CD4-positive, alpha-beta T cell (primary cell): Measurements from ENCODE around the gene TMEM52. TPM values are rescaled to one million over a fixed set of nuclear protein-coding genes. Genes with fewer than 3 reads are reported as not detected.

Experiments used
- ATAC-seq: fragments of 200-7000 bp; cut with Tn5 transposase; one replicate; pipeline ENCODE4 v1.10.0; 2022; ENCODE audit warnings: mild to moderate bottlenecking; ENCODE audit not compliant: poor library complexity
- CTCF ChIA-PET: fragments of 350-600 bp; sonication (Branson Sonifier 250); formaldehyde crosslinking; loops from one replicate; lab custom pipeline; 2021; ENCODE audit warnings: antibody characterized with exemption, inconsistent platforms; lab: Charles Lee
- POLR2A ChIA-PET: fragments of 350-600 bp; sonication (Branson Sonifier 250); formaldehyde crosslinking; loops from one replicate; lab custom pipeline; 2021; ENCODE audit warnings: antibody characterized with exemption, inconsistent platforms; lab: Charles Lee
- DNase-seq, 14 experiments: peaks; one replicate each; pipeline ENCODE4 v3.0.0-alpha.2; 2013 to 2020; ENCODE audit warnings: mixed read lengths in 2 of 14
- H3K27ac ChIP-seq, 2 donors: one replicate each; pipeline versions ENCODE4 v1.5.1 to v1.7.0; 2013; ENCODE audit warnings: low read length in 2 of 2, low read depth in 1 of 2, mild to moderate bottlenecking in 1 of 2
- H3K27me3 ChIP-seq, 2 experiments: 1 replicate in 1 of 2; 2 replicates in 1 of 2; pipeline versions ENCODE4 v1.6.1 to v1.7.0; 2013; ENCODE audit warnings: low read length in 2 of 2, control low read depth in 1 of 2, mild to moderate bottlenecking in 1 of 2, moderate library complexity in 1 of 2; ENCODE audit not compliant: insufficient read depth in 2 of 2, control insufficient read depth in 1 of 2
- H3K36me3 ChIP-seq: one replicate; pipeline ENCODE4 v1.6.1; 2013; ENCODE audit warnings: low read length, control low read depth; ENCODE audit not compliant: insufficient read depth
- H3K4me1 ChIP-seq: one replicate; pipeline ENCODE4 v1.6.1; 2013; ENCODE audit warnings: low read length, control low read depth; ENCODE audit not compliant: insufficient read depth
- H3K4me3 ChIP-seq: one replicate; pipeline ENCODE4 v1.5.1; 2013; ENCODE audit warnings: mild to moderate bottlenecking, low read length, moderate library complexity
- H3K9me3 ChIP-seq, 2 experiments: 1 replicate in 1 of 2; 2 replicates in 1 of 2; pipeline versions ENCODE4 v1.6.1 to v1.7.0; 2013; ENCODE audit warnings: low read length in 2 of 2, mild to moderate bottlenecking in 2 of 2, control low read depth in 1 of 2, moderate library complexity in 1 of 2; ENCODE audit not compliant: control insufficient read depth in 1 of 2, insufficient read depth in 1 of 2
- H3K27ac Mint-ChIP-seq: one replicate; pipeline ENCODE4 v1.8.0; 2020; ENCODE audit warnings: mixed read lengths
- H3K27me3 Mint-ChIP-seq: one replicate; pipeline ENCODE4 v1.8.0; 2021; ENCODE audit warnings: mixed read lengths
- H3K36me3 Mint-ChIP-seq: one replicate; pipeline ENCODE4 v1.8.0; 2021; ENCODE audit warnings: low read depth, mixed read lengths
- H3K4me1 Mint-ChIP-seq: one replicate; pipeline ENCODE4 v1.8.0; 2021; ENCODE audit warnings: low read depth, mixed read lengths
- H3K4me3 Mint-ChIP-seq: one replicate; pipeline ENCODE4 v1.8.0; 2020; ENCODE audit warnings: mild to moderate bottlenecking, mixed read lengths
- H3K9me3 Mint-ChIP-seq: one replicate; pipeline ENCODE4 v1.8.0; 2020; ENCODE audit warnings: mixed read lengths
- CTCF ChIP-seq: fragments of 200-600 bp; IDR thresholded peaks from one replicate; pipeline ENCODE4 v1.8.0; 2022; ENCODE audit warnings: antibody characterized with exemption, mild to moderate bottlenecking
- intact Hi-C, 2 experiments: fragments of 100-400 bp; cut with DNase I in 1 of 2; cut with micrococcal nuclease in 1 of 2; formaldehyde crosslinking; loops; one replicate each; pipeline versions ENCODE4 v1.15.1 to v1.9.0; 2023 to 2025; cut with DNase I, micrococcal nuclease
- total RNA-seq, 174 experiments: library from RNA in 2 of 174; stranded (reverse) in 2 of 174; gene quantifications; one replicate each; pipeline ENCODE4 v1.2.3 and lab custom pipeline; 2021 to 2026

TMEM52 gene
- total RNA-seq, 2 experiments from 2014 or later, result 0.49 to 1.9 TPM

- no peaks in the 10 kb centered on the region for H3K9me3 ChIP-seq
These were observed 18.0 kb downstream of the TMEM52 start for GRCh38 chr1:1900883-1901640.

GRCh38 chr1:1899967-1900327, 19.1 kb downstream of the TMEM52 start:
- DNase-seq (no peak), ATAC-seq (no peak)
- H3K36me3 ChIP-seq, result no peaks in the 10 kb centered on the region
- no peak overlapping the region for H3K4me3 ChIP-seq
- Mint-ChIP-seq H3K4me3 (no peak overlapping the region), H3K27me3 (peaks cover 3% of the 10 kb centered on the region), H3K9me3 (no peaks in the 10 kb centered on the region), H3K27ac (no peak overlapping the region), H3K36me3 (no peaks in the 10 kb centered on the region), H3K4me1 (peaks cover 13% of the 10 kb centered on the region)
- no peaks in the 10 kb centered on the region for H3K9me3 ChIP-seq
- H3K27ac ChIP-seq, result no peak overlapping the region
- intact Hi-C loops, result no loop called here
- no peak for TF ChIP-seq CTCF
- CTCF ChIA-PET, result interaction anchor here (1.1 to 2.9 kb wide), 2 partner anchors 9 to 33 kb away, joined by 3 to 14 read pairs; no protein-coding TSS in a partner anchor
- H3K4me1 ChIP-seq, result peaks cover 30% of the 10 kb centered on the region
- POLR2A ChIA-PET, result interaction anchor here (0.6 to 1.6 kb wide), 2 partner anchors 8 to 9 kb away, joined by 4 to 7 read pairs; no protein-coding TSS in a partner anchor
- no peaks in the 10 kb centered on the region for H3K27me3 ChIP-seq

More at GRCh38 chr1:1900883-1901640, 18.0 kb downstream of the TMEM52 start:
- no peak for TF ChIP-seq CTCF
- no peak for ATAC-seq
- Mint-ChIP-seq H3K4me3 (no peak overlapping the region), H3K36me3 (no peaks in the 10 kb centered on the region), H3K27me3 (peaks cover 3% of the 10 kb centered on the region), H3K27ac (no peak overlapping the region), H3K4me1 (peaks cover 6% of the 10 kb centered on the region), H3K9me3 (no peaks in the 10 kb centered on the region)
- no peaks in the 10 kb centered on the region for H3K36me3 ChIP-seq
- intact Hi-C loops, result no loop called here
- H3K27me3 ChIP-seq, result no peaks in the 10 kb centered on the region
- no peak for DNase-seq
- peaks cover 20% of the 10 kb centered on the region for H3K4me1 ChIP-seq
- POLR2A ChIA-PET, result no interaction called here
- H3K27ac ChIP-seq, result no peak overlapping the region
- CTCF ChIA-PET, result interaction anchor here (1.1 to 2.9 kb wide), 2 partner anchors 8 to 34 kb away, joined by 3 to 14 read pairs; no protein-coding TSS in a partner anchor
- no peak overlapping the region for H3K4me3 ChIP-seq

GRCh38 chr1:1899266-1899966, 19.7 kb downstream of the TMEM52 start:
- peak in 3 of 14 experiments; percentile 36 to 56 (median 53) for DNase-seq
- POLR2A ChIA-PET, result interaction anchor here (0.6 to 1.6 kb wide), 2 partner anchors 8 to 9 kb away, joined by 4 to 7 read pairs; no protein-coding TSS in a partner anchor
- peak; percentile 49 for ATAC-seq

More at GRCh38 chr1:1899266-1899966, 19.7 kb downstream of the TMEM52 start:
- Histone ChIP-seq H3K27ac (no peak overlapping the region), H3K9me3 (no peaks in the 10 kb centered on the region), H3K36me3 (no peaks in the 10 kb centered on the region), H3K27me3 (no peaks in the 10 kb centered on the region), H3K4me1 (peaks cover 35% of the 10 kb centered on the region), H3K4me3 (no peak overlapping the region)
- no peak overlapping the region for H3K4me3 Mint-ChIP-seq
- no peaks in the 10 kb centered on the region for H3K9me3 Mint-ChIP-seq
- H3K4me1 Mint-ChIP-seq, result peaks cover 18% of the 10 kb centered on the region
- no peaks in the 10 kb centered on the region for H3K36me3 Mint-ChIP-seq
- H3K27ac Mint-ChIP-seq, result no peak overlapping the region
- peaks cover 3% of the 10 kb centered on the region for H3K27me3 Mint-ChIP-seq
- no peak for TF ChIP-seq CTCF
- intact Hi-C loops, result no loop called here
- CTCF ChIA-PET, result interaction anchor here (1.1 to 2.9 kb wide), 2 partner anchors 9 to 32 kb away, joined by 3 to 14 read pairs; no protein-coding TSS in a partner anchor
